Erythroblast (primary cell): ENCODE data around the gene NPLOC4.

Experiments
- GATA1 ChIP-seq: IDR thresholded peaks from 2 replicates; pipeline ENCODE4 v1.6.1; 2011; ENCODE audit warnings: low read depth, mild to moderate bottlenecking, control low read depth, low read length, moderate library complexity
- POLR2A ChIP-seq: IDR thresholded peaks from 2 replicates; pipeline ENCODE4 v1.6.1; 2011; ENCODE audit warnings: mild to moderate bottlenecking, low read length

GRCh38 chr17:81621494-81622130 is 15.3 kb downstream of the NPLOC4 start:
- TF ChIP-seq POLR2A (no peak), GATA1 (no peak)
